ENCODE results near the gene R3HCC1L.

R3HCC1L gene

DNA sequence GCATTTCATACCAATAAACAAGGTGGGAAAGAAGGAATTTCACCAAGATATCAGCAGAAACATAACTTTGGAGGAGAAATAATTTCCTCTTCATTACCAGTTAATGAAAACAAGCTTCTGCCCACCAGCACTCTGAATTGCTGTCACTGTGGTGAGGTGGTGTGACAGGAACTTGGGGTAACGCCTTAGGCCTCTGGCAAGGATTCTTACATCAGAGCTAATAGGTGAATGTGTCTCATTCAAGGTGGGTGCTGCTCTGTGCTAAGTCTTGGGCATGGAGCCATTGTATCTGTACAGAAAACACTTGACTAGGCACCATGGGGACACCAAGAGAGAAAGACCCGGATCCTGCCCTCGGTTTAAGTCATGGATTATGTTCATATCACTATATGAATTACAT is 141.9 kb downstream of the R3HCC1L start:
- no peak for DNase-seq (ENCODE audit: low spot score)

DNA sequence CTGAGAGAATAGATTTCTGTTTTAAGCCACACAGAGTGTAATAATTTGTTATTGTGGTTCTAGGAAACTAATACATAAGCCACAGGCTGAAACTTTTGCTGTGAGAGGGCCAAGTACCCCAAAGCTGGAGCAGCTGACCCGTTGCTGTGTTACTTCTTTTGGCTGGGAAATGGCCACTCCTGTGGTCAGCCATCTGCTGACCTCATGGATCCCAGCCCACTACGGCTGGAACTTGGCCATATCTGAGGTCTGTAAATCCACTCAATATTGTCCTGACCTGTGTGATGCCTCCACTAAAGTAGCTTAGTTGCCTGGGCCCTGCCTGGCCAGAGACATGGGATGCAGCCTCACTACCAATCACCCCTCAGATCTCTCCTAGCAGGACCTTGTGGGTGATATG is 151.0 kb downstream of the R3HCC1L start:
- no peak for DNase-seq (ENCODE audit: low spot score)

DNA sequence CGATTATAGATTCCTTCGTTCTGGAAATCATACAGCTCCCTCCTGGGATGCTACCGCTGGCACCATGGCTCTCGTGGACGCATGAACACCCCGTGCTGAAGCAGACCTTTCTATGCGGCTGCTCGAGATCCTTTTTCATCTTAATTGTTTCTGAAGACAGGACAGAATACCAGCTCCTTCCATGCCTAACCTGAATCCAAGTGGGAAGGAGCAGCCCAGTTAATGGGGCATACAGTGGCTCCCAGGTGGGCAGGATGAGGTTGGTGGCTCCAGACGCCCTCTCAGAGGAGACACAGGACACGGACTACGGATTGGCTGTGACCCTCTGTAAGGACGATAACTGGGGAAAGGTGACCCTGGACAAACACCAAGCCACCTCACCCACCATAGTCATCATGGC is 152.0 kb downstream of the R3HCC1L start:
- DNase-seq (ENCODE audit: low spot score): no peak

DNA sequence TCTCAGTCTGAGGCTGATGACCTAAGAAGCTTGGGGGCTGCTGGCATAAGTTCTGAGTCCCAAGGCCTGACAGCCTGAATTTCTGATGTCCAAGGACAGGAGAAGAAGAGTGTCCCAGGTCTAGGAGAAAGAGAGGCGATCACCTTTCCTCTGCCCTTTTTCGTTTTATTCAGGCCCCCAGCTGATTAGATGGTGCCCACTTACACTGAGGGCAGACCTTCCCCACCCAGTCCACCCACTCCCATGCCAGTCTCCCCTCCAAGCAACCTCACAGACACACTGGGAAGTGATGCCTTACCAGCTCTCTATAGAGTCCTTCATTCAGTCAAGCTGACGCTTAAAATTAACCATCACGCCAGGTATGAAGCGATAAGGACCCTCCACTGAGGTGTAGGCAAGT is 152.9 kb downstream of the R3HCC1L start:
- DNase-seq (ENCODE audit: low spot score): no peak

DNA sequence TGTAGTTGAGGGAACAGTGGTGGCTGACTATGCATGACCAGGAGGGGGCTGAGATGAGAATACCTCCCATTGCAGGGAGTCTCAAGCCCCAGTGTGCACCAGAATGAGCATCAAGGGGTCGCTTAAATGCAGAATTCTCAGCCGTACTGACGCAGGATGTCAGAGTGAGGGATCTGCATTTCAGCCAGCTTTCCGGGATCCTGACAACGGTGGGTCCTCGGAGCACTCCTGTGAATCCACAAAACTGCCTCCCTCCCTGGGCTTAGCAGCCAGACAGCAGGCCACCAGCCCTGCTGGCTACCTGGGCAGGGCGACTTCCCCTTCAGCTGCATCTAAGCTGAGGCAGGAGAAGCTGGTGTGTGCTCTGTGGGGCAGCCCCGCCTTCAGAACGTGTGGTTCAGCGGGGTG is 155.3 kb downstream of the R3HCC1L start:
- DNase-seq (ENCODE audit: low spot score): no peak

DNA sequence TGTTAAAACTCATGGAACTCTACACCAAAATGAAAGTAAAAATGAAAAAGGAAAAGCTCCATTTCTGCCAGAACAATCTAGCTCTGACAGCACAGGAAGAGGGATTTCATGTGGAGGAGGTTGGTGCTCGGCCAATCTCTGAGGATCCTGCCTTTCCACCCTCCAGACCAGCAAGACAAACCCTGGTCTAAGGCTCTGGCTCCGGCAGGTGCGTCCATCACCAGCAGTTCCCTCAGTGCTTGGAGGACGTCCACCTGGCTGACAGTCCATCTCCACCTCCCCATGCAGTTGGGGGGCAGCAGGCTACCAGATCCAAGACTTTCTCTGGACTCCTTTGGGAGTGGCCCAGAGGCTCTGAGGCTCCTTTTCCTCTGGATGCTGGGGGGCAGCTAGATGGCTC is 158.5 kb downstream of the R3HCC1L start:
- DNase-seq (ENCODE audit: low spot score): no peak

DNA sequence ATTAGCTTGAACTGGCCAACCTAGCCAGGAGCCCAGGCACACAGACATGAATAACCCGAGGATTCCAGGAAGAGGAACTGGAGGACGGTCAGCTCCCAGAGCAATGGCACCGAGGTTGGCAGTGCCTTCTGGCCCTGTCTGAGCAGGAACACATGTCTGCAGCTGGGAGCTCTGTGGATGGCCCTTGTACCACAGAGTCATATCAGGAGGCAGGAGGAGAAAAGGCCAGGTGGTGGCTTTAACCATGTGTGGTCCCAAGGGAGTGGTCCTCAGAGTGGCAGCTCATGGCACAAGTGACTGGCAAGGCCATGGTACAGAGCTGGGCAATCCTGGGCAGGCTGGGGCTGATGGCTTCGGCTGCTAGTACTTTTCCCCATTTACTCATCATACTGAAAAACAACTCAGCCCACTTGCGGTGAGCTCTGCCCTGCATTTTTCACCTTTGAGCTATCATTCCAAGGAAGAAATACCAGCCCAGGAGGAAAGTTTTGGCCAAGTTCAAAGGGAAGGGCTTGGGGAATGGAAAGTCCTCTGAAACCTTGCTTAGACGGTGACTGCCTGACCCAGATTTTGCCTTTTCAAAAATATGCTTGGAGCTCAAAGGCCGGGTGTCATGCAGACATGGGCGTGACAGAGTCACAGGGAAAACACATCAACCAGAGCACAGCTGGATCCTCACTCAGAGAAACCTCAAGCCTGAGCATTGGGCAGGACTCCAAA is 159.3 kb downstream of the R3HCC1L start:
- DNase-seq (ENCODE audit: low spot score): no peak

DNA sequence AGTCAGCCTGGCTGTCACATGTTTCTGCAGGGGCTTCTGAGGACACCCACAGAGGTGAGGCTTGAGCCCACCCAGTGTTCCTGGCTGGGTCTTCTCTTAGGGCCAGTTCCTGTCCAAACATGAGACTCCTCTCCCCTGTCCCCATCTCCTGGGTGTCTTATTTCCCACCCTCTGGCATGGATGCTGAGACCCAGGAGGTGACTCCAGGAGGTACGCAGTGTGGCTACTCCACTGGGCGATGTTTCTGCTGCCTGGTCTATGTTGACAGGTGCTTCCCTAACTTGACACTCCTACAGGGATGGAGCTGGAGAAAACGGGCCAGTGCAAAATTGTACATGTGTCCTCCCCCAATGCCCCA is 159.8 kb downstream of the R3HCC1L start:
- DNase-seq (ENCODE audit: low spot score): no peak
